Suprapubic skin (tissue), 4 donors: Measurements from ENCODE around the gene LRPPRC.

ENCODE experiments used
- CTCF ChIP-seq, 2 donors: fragments of 200-600 bp in 1 of 2; fragments of 450-650 bp in 1 of 2; sonication (generic) in 1 of 2; IDR thresholded peaks; one replicate each; pipeline ENCODE4 v1.5.1; 2016 to 2019; ENCODE audit warnings: antibody characterized with exemption in 2 of 2, mild to moderate bottlenecking in 1 of 2, moderate library complexity in 1 of 2
- EP300 ChIP-seq: sonication (generic); formaldehyde crosslinking; IDR thresholded peaks from one replicate; pipeline ENCODE4 v1.6.1; 2017; ENCODE audit warnings: antibody characterized with exemption
- POLR2A ChIP-seq, 2 donors: fragments of 450-650 bp; IDR thresholded peaks; one replicate each; pipeline ENCODE4 v1.6.1; 2017; ENCODE audit warnings: antibody characterized with exemption in 2 of 2, mild to moderate bottlenecking in 2 of 2, moderate library complexity in 2 of 2
- POLR2AphosphoS5 ChIP-seq, 3 donors: sonication (generic); formaldehyde crosslinking; IDR thresholded peaks; one replicate each; pipeline ENCODE4 v1.6.1; 2017; ENCODE audit warnings: antibody characterized with exemption in 3 of 3

GRCh38 chr2:43845181-43845580, 150.6 kb downstream of the LRPPRC start:
- TF ChIP-seq CTCF (IDR thresholded peaks at IDR 0.05) = no peak
- no peak for TF ChIP-seq POLR2A (IDR thresholded peaks at IDR 0.05)
- no peak for TF ChIP-seq EP300
- no peak for TF ChIP-seq POLR2AphosphoS5 (IDR thresholded peaks at IDR 0.05)
